ENCODE results near the gene PPP2R5E.
A peak's percentile ranks its signal among the peaks of the same experiment; 100 is the strongest.

The PPP2R5E gene

DNA sequence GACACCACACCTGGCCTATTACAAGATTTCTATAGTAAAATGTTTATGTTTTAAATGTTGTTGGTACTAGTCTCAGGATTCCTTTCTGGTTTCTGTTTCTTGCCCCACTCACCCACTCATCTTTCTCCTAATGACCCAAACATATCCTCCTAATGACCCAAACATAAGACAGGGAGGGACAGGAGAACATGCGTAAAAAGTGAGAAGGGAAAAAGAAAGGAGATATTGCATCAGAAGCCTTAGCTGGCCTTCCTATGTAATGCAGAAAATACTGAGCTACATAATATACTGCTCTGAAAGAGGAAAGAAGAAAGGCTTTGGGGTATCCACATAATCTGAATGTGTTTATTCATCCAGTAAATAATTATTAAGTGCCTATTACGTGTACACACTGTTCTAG is 119.8 kb downstream of the PPP2R5E start:
- DNase-seq (ENCODE audit: extremely low read depth, low read depth) = no peak

DNA sequence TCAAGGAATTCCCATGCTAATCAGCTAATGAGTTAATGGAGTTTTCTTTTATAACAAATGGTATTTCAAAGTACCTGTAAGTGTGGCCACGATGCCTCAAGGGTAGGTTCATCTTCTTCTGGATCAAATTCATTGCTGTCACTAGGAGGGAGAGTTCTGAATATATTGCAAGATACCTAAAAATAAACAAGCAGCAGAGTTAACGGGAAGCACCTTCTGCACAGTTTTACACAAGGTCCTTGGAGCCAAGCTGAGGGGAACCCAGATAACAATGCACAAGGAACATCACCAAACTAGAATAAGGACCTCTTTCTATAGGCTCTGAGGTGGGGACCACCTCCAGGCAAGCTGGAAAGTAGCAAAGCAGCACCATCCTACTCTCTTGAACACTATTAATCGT is 121.3 kb downstream of the PPP2R5E start:
- DNase-seq (ENCODE audit: extremely low read depth, low read depth) = no peak
- TF ChIP-seq, protein P1, sequence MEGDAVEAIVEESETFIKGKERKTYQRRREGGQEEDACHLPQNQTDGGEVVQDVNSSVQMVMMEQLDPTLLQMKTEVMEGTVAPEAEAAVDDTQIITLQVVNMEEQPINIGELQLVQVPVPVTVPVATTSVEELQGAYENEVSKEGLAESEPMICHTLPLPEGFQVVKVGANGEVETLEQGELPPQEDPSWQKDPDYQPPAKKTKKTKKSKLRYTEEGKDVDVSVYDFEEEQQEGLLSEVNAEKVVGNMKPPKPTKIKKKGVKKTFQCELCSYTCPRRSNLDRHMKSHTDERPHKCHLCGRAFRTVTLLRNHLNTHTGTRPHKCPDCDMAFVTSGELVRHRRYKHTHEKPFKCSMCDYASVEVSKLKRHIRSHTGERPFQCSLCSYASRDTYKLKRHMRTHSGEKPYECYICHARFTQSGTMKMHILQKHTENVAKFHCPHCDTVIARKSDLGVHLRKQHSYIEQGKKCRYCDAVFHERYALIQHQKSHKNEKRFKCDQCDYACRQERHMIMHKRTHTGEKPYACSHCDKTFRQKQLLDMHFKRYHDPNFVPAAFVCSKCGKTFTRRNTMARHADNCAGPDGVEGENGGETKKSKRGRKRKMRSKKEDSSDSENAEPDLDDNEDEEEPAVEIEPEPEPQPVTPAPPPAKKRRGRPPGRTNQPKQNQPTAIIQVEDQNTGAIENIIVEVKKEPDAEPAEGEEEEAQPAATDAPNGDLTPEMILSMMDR (IDR thresholded peaks at IDR 0.05; ENCODE audit: low read depth, low read length) = no peak

More for the DNA sequence above, 119.8 kb downstream of the PPP2R5E start:
- TF ChIP-seq, protein P1 (IDR thresholded peaks at IDR 0.05; ENCODE audit: low read depth, low read length) = no peak

- TF ChIP-seq, protein P1 (IDR thresholded peaks at IDR 0.05; ENCODE audit: low read depth, low read length) = no peak
- peak; percentile 25 for DNase-seq (ENCODE audit: extremely low read depth, low read depth)
These were observed 122.0 kb downstream of the PPP2R5E start for GRCh38 chr14:63421226-63421625.

GRCh38 chr14:63418020-63418419 is 125.2 kb downstream of the PPP2R5E start:
- no peak for DNase-seq (ENCODE audit: extremely low read depth, low read depth)
- TF ChIP-seq, protein P1 (IDR thresholded peaks at IDR 0.05; ENCODE audit: low read depth, low read length) = no peak

GRCh38 chr14:63413009-63413408 is 130.2 kb downstream of the PPP2R5E start:
- TF ChIP-seq, protein P1 (IDR thresholded peaks at IDR 0.05; ENCODE audit: low read depth, low read length) = no peak
- DNase-seq (ENCODE audit: extremely low read depth, low read depth) = no peak

- DNase-seq (ENCODE audit: extremely low read depth, low read depth) = no peak
- TF ChIP-seq, protein P1 (IDR thresholded peaks at IDR 0.05; ENCODE audit: low read depth, low read length) = no peak
These were observed 136.8 kb downstream of the PPP2R5E start for GRCh38 chr14:63406333-63406732.

DNA sequence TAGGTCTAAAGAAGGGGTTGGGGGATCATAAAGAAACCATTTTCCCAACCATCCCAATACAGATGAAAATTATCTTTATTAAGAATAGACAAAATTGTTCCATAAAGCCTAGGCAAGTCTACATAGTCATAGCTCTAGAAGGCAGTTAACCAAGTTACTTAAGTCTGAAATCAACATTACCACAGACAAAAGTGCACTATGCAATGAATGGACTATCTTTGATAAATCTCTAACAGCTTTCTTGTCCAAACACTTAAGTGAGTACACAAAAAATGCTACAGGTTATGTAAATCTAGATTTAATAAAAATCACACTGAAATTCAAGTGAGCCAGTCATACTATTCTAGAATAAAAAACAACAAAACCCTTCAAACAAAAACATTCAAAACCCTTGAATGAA is 137.5 kb downstream of the PPP2R5E start:
- no peak for DNase-seq (ENCODE audit: extremely low read depth, low read depth)
- TF ChIP-seq, protein P1 (IDR thresholded peaks at IDR 0.05; ENCODE audit: low read depth, low read length) = no peak
